AG20443 (cell line): Measurements from ENCODE around the gene COL4A3.

Source experiments
- DNase-seq: peaks from one replicate; pipeline ENCODE4 v3.0.0; 2012; ENCODE audit warnings: low spot score, mixed read lengths

The COL4A3 gene

GRCh38 chr2:227163998-227164762, at the start of gene COL4A3, which contains the start of gene COL4A4:
TSS of gene COL4A3 (plus strand) at chr2:227164624. CDS start at chr2:227164727, 103 bp downstream.
TSS of gene COL4A4 (minus strand) at chr2:227164205. CDS start at chr2:227147483, 16,722 bp downstream.
- DNase-seq: peak; percentile 68

GRCh38 chr2:227115761-227116160, 48.7 kb upstream of the COL4A3 start:
- peak; percentile 22 for DNase-seq

GRCh38 chr2:227117027-227117426, 47.4 kb upstream of the COL4A3 start:
- no peak for DNase-seq

- no peak for DNase-seq
Measured at GRCh38 chr2:227117852-227118251, 46.6 kb upstream of the COL4A3 start.

GRCh38 chr2:227118353-227118752, 46.1 kb upstream of the COL4A3 start:
- DNase-seq: no peak

- no peak for DNase-seq
Measured at GRCh38 chr2:227123697-227124096, 40.7 kb upstream of the COL4A3 start.

DNA sequence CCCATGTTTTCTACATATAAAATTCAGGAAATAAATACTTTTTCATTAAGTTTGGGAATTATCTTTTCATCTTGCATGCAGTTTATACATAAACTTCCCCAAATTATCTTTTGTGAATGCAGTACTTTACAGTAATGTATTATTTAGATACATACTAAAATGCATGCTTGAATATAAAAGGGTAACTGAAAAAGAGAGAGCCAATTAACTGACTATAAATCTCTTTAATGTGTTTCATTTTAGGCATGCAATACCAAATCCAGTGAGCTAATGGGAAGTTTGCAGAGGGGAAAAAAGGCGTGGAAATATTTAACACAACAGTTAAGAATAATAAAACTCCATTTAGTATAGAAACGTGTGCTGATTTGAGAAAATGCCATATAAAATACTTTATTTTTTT, 39.6 kb upstream of the COL4A3 start:
- DNase-seq: no peak

- no peak for DNase-seq
Measured at GRCh38 chr2:227125506-227125905, 38.9 kb upstream of the COL4A3 start.

GRCh38 chr2:227127201-227127600, 37.2 kb upstream of the COL4A3 start:
- DNase-seq: no peak

GRCh38 chr2:227130636-227131035, 33.8 kb upstream of the COL4A3 start:
- no peak for DNase-seq

DNA sequence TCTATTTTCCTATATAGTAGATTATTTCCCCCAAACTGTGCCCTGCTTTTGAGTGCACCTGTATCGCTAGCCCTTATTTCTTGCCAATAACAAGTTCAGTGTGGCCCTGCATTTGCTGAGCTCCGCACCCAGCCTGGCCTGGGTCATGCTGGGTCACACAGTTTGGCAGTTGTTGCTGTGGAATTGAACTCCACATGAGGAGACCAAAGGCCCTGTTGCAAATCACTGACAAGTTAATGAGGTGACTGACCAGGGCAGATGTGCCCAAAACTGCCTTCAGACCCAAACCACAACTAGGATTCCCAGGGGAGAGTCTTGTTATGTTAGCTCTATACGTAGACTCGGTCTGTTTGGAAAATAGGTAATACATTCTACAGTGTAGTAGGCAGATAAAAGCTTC, 31.4 kb upstream of the COL4A3 start:
- no peak for DNase-seq

- DNase-seq: no peak
Measured at GRCh38 chr2:227134591-227134990, 29.8 kb upstream of the COL4A3 start.

GRCh38 chr2:227141301-227141700, 23.1 kb upstream of the COL4A3 start:
- DNase-seq: no peak

GRCh38 chr2:227143895-227144294, 20.5 kb upstream of the COL4A3 start:
- DNase-seq: no peak

DNA sequence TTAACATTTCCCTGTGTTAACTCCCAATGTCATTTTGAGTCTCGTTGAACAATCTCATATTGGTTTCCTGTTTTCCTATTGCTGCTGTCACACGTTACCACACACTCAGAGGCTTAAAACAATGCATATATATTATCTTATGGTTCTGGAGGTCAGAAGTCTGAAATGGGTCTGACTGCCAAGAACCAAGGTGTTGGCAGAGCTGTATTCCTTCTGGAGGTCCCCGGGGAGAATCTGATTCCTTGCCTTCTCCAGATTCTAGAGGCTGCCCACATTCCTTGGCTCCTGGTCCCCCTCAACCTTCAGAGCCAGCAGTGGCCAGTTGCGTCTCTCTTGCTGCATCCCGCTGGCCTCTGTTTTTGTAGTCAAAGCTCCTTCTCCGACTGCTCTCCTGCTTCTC, 18.0 kb upstream of the COL4A3 start:
- no peak for DNase-seq

DNA sequence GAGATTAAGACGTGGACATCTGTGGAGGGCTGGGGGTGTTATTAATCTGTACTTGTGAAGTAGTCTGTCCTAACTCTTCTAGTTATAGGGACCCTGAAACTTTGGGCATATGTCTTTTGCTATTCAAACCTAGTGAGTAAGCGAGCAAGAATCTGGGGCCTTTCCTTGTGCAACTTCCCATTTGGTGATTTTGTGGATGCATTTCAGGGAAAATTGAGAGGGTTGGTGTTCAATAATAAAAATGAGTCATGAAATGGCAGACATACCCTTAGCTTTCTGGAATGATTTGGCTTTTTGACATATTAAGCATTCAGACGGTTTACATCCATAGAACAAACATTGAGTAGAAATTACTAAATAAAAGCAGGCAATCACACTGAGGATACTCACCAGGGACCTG, 17.4 kb upstream of the COL4A3 start:
- no peak for DNase-seq

GRCh38 chr2:227148106-227148505, 16.3 kb upstream of the COL4A3 start:
- no peak for DNase-seq

GRCh38 chr2:227150222-227150936, 14.0 kb upstream of the COL4A3 start:
- DNase-seq: no peak

DNA sequence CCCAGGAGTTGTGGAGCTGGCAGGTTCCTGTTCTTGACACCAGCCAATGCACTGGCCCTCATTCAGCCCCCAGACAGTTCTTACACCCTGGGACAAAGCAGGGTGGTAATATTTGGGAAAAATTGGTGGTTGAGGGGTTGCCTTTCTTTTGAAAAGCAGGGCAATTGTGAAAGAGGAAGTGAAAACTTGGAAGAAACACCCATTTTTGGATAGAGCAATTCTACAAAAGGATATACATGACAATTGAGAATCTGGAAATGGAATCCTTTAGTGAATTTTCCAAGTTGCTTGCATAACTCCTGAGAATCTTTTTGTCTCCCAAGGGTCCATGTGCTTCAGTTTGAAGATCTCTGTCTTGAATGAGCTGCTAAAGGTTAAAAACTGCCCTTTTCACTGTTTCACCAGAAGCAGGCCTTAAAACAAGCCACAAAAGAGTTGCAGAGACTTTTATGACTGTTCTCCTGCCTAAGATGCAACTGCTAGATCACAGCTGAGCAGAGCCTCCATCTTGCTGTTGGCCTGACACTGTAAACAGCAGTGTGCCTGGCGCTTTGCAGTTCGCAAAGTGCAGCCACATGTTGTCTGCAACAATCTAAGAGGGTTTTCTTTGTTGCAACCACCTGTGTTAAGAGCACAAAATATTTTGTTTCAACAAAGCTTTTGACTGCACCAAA, 12.2 kb upstream of the COL4A3 start:
- DNase-seq: no peak

DNA sequence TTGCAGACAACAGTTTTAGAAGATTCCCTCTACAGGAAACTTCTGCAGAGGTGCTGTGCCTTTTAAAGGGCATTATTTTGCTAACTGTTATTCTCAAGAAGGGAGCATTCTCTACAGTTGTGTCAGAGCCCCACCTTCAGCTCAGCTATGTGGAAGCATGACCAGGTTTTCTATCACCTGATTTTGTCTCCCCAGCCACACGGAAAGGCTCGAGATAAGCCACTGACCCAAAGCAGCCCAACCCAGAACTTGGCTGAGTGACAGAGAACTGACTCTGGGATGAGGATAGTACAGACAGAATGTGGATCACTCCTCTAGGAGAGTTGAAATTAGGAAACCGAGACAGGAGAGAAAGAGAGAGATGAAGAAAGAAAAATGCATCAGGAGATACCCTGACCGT, 11.1 kb upstream of the COL4A3 start:
- no peak for DNase-seq

GRCh38 chr2:227153758-227154486, 10.5 kb upstream of the COL4A3 start:
- no peak for DNase-seq
